Esophagus muscularis mucosa (tissue), 4 donors: Measurements from ENCODE around the gene TNFRSF19. TPM values are rescaled to one million over a fixed set of nuclear protein-coding genes. Genes with fewer than 3 reads are reported as not detected.

Experiments used
- DNase-seq: peaks from one replicate; pipeline ENCODE4 v3.0.0-alpha.2; 2017; ENCODE audit errors: extremely low spot score
- H3K27ac ChIP-seq, 4 donors: fragments of 200-600 bp; sonication (generic); replicated peaks in 1 of 4; 1 replicate in 3 of 4; 2 replicates in 1 of 4; pipeline ENCODE4 v1.5.1; 2016 to 2019; ENCODE audit warnings: mild to moderate bottlenecking in 1 of 4
- H3K27me3 ChIP-seq, 4 donors: fragments of 200-600 bp; sonication (generic); one replicate each; pipeline versions ENCODE4 v1.5.1 to v1.6.0; 2016 to 2019
- H3K36me3 ChIP-seq, 4 donors: fragments of 200-600 bp; sonication (generic); one replicate each; pipeline ENCODE4 v1.5.1; 2016 to 2019
- H3K4me1 ChIP-seq, 4 donors: fragments of 200-600 bp; sonication (generic); one replicate each; pipeline ENCODE4 v1.5.1; 2016 to 2019
- H3K4me3 ChIP-seq, 4 donors: fragments of 200-600 bp; sonication (generic); 1 replicate in 2 of 4; 2 replicates in 2 of 4; pipeline ENCODE4 v1.5.1; 2016 to 2019; ENCODE audit warnings: mild to moderate bottlenecking in 4 of 4, moderate library complexity in 1 of 4
- H3K9me3 ChIP-seq, 4 donors: fragments of 200-600 bp; sonication (generic); 1 replicate in 3 of 4; 2 replicates in 1 of 4; pipeline ENCODE4 v1.5.1; 2016 to 2019
- EP300 ChIP-seq: sonication (generic); formaldehyde crosslinking; IDR thresholded peaks from one replicate; pipeline ENCODE4 v1.6.1; 2017; ENCODE audit warnings: antibody characterized with exemption
- POLR2A ChIP-seq: fragments of 450-650 bp; IDR thresholded peaks from one replicate; pipeline ENCODE4 v1.6.1; 2017; ENCODE audit warnings: antibody characterized with exemption, moderate library complexity, mild to moderate bottlenecking, low read depth
- POLR2AphosphoS5 ChIP-seq, 2 donors: sonication (generic); formaldehyde crosslinking; IDR thresholded peaks; one replicate each; pipeline ENCODE4 v1.6.1; 2017; ENCODE audit warnings: antibody characterized with exemption in 2 of 2
- WGBS: methylation state at CpG from one replicate; pipeline ENCODE4 v1.1.5; 2018; 5-methylcytosine and 5-hydroxymethylcytosine counted together
- intact Hi-C: fragments of 100-400 bp; cut with DNase I; formaldehyde crosslinking; loops from one replicate; pipeline ENCODE4 v1.15.1; 2023
- total RNA-seq, 4 donors: library from RNA; depleted of rRNA; stranded (reverse); fragments of >200 nt; gene quantifications; one replicate each; pipeline versions ENCODE4 v1.1.0 to v1.2.1, GENCODE V29; 2016
- TF ChIP-seq, protein P1 (sequence below), 3 experiments: fragments of 200-600 bp in 2 of 3; fragments of 450-650 bp in 1 of 3; sonication (generic) in 2 of 3; IDR thresholded peaks; one replicate each; pipeline ENCODE4 v1.5.1; 2017 to 2019; ENCODE audit warnings: antibody characterized with exemption in 3 of 3, mild to moderate bottlenecking in 2 of 3, moderate library complexity in 1 of 3

TNFRSF19 gene
- total RNA-seq, 4 donors from 2014 or later = 3.2 to 5.6 (median 5.0) TPM

DNA sequence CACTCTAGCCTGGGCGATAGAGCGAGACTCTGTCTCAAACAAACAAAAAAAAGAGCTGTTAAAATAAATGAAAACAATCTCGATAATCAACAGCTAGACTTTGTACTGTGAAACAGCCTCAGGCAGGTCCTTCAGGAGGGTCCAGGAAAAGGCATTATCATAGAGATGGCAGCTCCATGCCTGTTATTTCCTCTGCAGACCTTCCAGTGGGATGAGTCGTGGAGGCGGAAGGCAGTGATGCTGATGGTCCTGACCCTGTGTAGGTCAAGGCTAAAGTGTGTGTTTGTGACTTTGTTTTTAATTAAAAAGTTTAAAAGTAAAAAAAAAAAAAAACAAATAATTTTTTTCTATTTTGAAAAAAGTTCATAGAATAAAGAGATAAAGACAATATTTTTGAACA, 117.4 kb downstream of the TNFRSF19 start:
- H3K27me3 ChIP-seq = no peaks in the 10 kb centered on the region
- DNase-seq = no peak
- H3K27ac ChIP-seq = no peak overlapping the region
- no peaks in the 10 kb centered on the region for H3K4me1 ChIP-seq
- H3K9me3 ChIP-seq = peaks cover 0 to 9% (median 0%) of the 10 kb centered on the region in 4 donors
- TF ChIP-seq POLR2A = no peak
- no peak for TF ChIP-seq EP300
- no peak for TF ChIP-seq POLR2AphosphoS5 (IDR thresholded peaks at IDR 0.05)
- TF ChIP-seq, protein P1, sequence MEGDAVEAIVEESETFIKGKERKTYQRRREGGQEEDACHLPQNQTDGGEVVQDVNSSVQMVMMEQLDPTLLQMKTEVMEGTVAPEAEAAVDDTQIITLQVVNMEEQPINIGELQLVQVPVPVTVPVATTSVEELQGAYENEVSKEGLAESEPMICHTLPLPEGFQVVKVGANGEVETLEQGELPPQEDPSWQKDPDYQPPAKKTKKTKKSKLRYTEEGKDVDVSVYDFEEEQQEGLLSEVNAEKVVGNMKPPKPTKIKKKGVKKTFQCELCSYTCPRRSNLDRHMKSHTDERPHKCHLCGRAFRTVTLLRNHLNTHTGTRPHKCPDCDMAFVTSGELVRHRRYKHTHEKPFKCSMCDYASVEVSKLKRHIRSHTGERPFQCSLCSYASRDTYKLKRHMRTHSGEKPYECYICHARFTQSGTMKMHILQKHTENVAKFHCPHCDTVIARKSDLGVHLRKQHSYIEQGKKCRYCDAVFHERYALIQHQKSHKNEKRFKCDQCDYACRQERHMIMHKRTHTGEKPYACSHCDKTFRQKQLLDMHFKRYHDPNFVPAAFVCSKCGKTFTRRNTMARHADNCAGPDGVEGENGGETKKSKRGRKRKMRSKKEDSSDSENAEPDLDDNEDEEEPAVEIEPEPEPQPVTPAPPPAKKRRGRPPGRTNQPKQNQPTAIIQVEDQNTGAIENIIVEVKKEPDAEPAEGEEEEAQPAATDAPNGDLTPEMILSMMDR (IDR thresholded peaks at IDR 0.05) = no peak
- no peaks in the 10 kb centered on the region for H3K36me3 ChIP-seq
- WGBS = 90% methylated on average over 5 of the region's 5 CpGs
- intact Hi-C loops = no loop called here
- H3K4me3 ChIP-seq = no peak overlapping the region

DNA sequence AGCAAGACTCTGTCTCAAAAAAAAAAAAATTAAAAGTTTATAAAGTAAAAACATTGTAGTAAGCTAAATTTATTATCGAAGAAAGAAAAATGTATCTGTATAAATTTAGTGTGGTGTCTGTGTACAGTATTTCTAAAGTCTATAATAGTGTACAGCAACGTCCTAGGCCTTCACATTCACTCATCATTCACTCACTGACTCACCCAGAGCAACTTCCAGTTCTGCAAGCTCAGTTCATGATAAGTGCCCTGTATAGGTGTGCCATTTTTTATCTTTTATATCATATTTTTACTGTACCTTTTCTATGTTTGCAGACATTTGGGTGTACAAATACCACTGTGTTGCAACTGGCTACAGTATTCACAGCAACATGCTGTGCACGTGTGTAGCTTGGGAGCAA, 118.1 kb downstream of the TNFRSF19 start:
- intact Hi-C loops = no loop called here
- peak; percentile 29 for DNase-seq
- Histone ChIP-seq H3K4me3 (no peak overlapping the region), H3K27ac (no peak overlapping the region), H3K36me3 (no peaks in the 10 kb centered on the region), H3K9me3 (peaks cover 0 to 9% (median 0%) of the 10 kb centered on the region in 4 donors), H3K4me1 (no peaks in the 10 kb centered on the region), H3K27me3 (no peaks in the 10 kb centered on the region)
- no peak for TF ChIP-seq POLR2A
- TF ChIP-seq, protein P1 (IDR thresholded peaks at IDR 0.05) = no peak
- no peak for TF ChIP-seq EP300
- TF ChIP-seq POLR2AphosphoS5 (IDR thresholded peaks at IDR 0.05) = no peak
- WGBS = 74% methylated on average over 3 of the region's 3 CpGs

DNA sequence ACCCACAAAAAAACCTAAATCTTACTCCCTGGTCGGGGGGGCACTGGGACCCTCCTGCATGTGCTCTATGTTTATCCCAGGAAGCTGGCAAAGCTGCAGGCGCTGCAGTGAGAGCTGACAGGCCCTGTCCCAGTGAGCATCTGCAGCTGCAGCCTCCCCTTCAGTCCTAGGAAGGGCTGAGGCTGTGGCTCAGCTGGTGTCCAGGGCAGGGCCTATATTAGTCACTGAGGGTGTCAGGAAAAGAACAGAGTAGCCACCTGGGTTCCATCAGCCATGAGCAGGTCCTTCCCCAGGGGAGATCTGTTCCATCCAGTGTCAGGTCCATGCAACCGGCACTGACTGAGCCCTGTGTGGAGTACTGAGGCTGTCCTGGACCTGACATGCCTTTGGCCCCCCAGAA, 120.5 kb downstream of the TNFRSF19 start:
- Histone ChIP-seq H3K4me1 (peaks cover 0 to 2% (median 0%) of the 10 kb centered on the region in 4 donors), H3K4me3 (no peak overlapping the region), H3K36me3 (no peaks in the 10 kb centered on the region), H3K9me3 (no peaks in the 10 kb centered on the region), H3K27me3 (no peaks in the 10 kb centered on the region), H3K27ac (no peak overlapping the region)
- no peak for DNase-seq
- intact Hi-C loops = no loop called here
- 56% methylated on average over 2 of the region's 3 CpGs for WGBS
- TF ChIP-seq EP300 (no peak), POLR2AphosphoS5 (IDR thresholded peaks at IDR 0.05) (no peak), POLR2A (no peak)
- TF ChIP-seq, protein P1 (IDR thresholded peaks at IDR 0.05) = no peak

DNA sequence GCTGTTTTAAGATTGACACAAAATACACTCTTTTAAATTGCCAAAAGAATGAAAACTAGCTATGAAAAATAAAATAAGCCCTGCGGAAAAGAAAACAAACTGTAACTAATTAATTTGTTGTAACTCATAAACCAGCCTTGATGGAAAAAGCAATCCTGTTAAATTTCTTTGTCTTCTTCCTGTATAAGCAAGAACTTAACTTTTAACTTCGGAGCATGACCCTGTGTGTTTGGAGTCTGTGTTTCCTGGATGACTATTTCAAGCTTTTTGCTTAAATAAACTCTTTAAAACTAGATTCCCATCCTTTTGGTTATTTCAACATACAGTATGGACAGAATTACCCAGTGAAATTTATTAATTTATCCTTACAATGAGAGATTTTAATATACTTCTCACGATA, 122.6 kb downstream of the TNFRSF19 start:
- WGBS = 83% methylated on average over 3 of the region's 3 CpGs
- intact Hi-C loops = no loop called here

DNA sequence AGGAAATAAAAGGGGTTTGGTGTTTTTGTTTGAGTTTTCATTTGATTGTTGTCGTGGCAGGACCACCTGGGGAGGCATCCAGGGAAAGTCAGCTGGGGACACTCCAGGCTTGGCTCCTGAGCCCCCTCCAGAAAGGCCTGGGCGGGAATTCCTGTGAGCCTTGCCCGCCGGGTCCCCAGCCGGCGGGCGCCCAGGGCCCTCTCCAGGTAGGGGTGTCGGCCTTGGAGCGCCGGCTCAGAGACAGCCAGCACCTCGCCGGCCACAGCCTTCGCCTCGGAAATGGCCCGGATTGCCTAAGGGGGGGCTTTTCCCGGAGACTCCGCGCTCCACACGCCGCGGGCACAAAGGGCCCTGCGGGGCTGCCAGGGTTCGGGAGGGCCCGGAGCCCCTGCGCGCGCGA, 125.0 kb downstream of the TNFRSF19 start:
- Histone ChIP-seq H3K4me3 (no peak overlapping the region), H3K4me1 (peaks cover 0 to 4% (median 0%) of the 10 kb centered on the region in 4 donors), H3K9me3 (no peaks in the 10 kb centered on the region), H3K27me3 (no peaks in the 10 kb centered on the region), H3K27ac (no peak overlapping the region), H3K36me3 (no peaks in the 10 kb centered on the region)
- no peak for DNase-seq
- 84% methylated on average over 16 of the region's 28 CpGs for WGBS
- no peak for TF ChIP-seq POLR2AphosphoS5 (IDR thresholded peaks at IDR 0.05)
- TF ChIP-seq POLR2A = no peak
- no peak for TF ChIP-seq EP300
- TF ChIP-seq, protein P1 (IDR thresholded peaks at IDR 0.05) = no peak
- intact Hi-C loops = no loop called here

More for the DNA sequence above, 122.6 kb downstream of the TNFRSF19 start:
- H3K27ac ChIP-seq = no peak overlapping the region
- TF ChIP-seq POLR2A = no peak
- no peak for TF ChIP-seq POLR2AphosphoS5 (IDR thresholded peaks at IDR 0.05)
- no peaks in the 10 kb centered on the region for H3K36me3 ChIP-seq
- H3K27me3 ChIP-seq = no peaks in the 10 kb centered on the region
- H3K4me1 ChIP-seq = peaks cover 0 to 4% (median 0%) of the 10 kb centered on the region in 4 donors
- DNase-seq = no peak
- no peak overlapping the region for H3K4me3 ChIP-seq
- no peaks in the 10 kb centered on the region for H3K9me3 ChIP-seq
